HCT116 (cell line): ENCODE results near the gene SLC4A2.
A peak's percentile ranks its signal among the peaks of the same experiment; 100 is the strongest.

Experiments
- CEBPB ChIP-seq: IDR thresholded peaks from 2 replicates; pipeline ENCODE4 v1.6.1; 2012; ENCODE audit warnings: low read depth
- CTCF ChIP-seq, 3 experiments: fragments of 200-600 bp in 1 of 3; sonication (generic) in 1 of 3; IDR thresholded peaks in 2 of 3; conservative IDR thresholded peaks in 1 of 3; 2 replicates each; pipeline ENCODE4 v1.5.1; 2012 to 2017; ENCODE audit warnings: low read depth in 2 of 3, low read length in 2 of 3, antibody characterized with exemption in 1 of 3, borderline replicate concordance in 1 of 3, control low read depth in 1 of 3, mild to moderate bottlenecking in 1 of 3, mixed read lengths in 1 of 3, mixed run types in 1 of 3, moderate library complexity in 1 of 3; ENCODE audit not compliant: insufficient read depth in 1 of 3
- EZH2phosphoT487 ChIP-seq: fragments of 200-600 bp; IDR thresholded peaks from 2 replicates; pipeline ENCODE4 v1.6.1; 2018; ENCODE audit warnings: antibody characterized with exemption, borderline replicate concordance
- FOSL1 ChIP-seq: IDR thresholded peaks from 2 replicates; pipeline ENCODE4 v1.6.1; 2012; ENCODE audit warnings: low read depth
- JUND ChIP-seq: IDR thresholded peaks from 2 replicates; pipeline ENCODE4 v1.6.1; 2012
- MAX ChIP-seq: IDR thresholded peaks from 2 replicates; pipeline ENCODE4 v1.6.1; 2012
- POLR2A ChIP-seq: IDR thresholded peaks from 2 replicates; pipeline ENCODE4 v1.7.0; 2011; ENCODE audit warnings: borderline replicate concordance; ENCODE audit not compliant: insufficient read depth, insufficient read length; ENCODE audit errors: extremely low read depth
- POLR2AphosphoS5 ChIP-seq: IDR thresholded peaks from 2 replicates; pipeline ENCODE4 v1.6.1; 2011; ENCODE audit warnings: mild to moderate bottlenecking, low read depth, low read length, moderate library complexity
- RAD21 ChIP-seq: IDR thresholded peaks from 2 replicates; pipeline ENCODE4 v1.6.1; 2012; ENCODE audit warnings: low read depth, mild to moderate bottlenecking
- TCF7L2 ChIP-seq: IDR thresholded peaks from 2 replicates; pipeline ENCODE4 v1.7.0; 2011; ENCODE audit warnings: borderline replicate concordance, inconsistent platforms; ENCODE audit not compliant: insufficient read depth, insufficient read length; ENCODE audit errors: extremely low read depth
- ZBTB33 ChIP-seq: IDR thresholded peaks from 2 replicates; pipeline ENCODE4 v1.6.1; 2011; ENCODE audit warnings: mild to moderate bottlenecking, low read length, moderate library complexity; ENCODE audit not compliant: insufficient replicate concordance; ENCODE audit errors: extremely low read depth

GRCh38 chr7:151078233-151079040 is 19.0 kb downstream of the SLC4A2 start:
- no peak for TF ChIP-seq CTCF (IDR thresholded peaks at IDR 0.05 in 2 of 3, conservative IDR thresholded peaks at IDR 0.05 in 1 of 3; ENCODE audit: borderline replicate concordance in 1 of 3, insufficient read depth in 1 of 3, low read depth in 2 of 3, low read length in 2 of 3)
- no peak for TF ChIP-seq RAD21
- no peak for TF ChIP-seq FOSL1
- TF ChIP-seq JUND: no peak
- peak; percentile 33 for TF ChIP-seq POLR2AphosphoS5
- no peak for TF ChIP-seq CEBPB
- no peak for TF ChIP-seq MAX
- TF ChIP-seq POLR2A: no peak
- no peak for TF ChIP-seq TCF7L2
- no peak for TF ChIP-seq ZBTB33
- no peak for TF ChIP-seq EZH2phosphoT487
